Activated naive CD8-positive, alpha-beta T cell treated with anti-CD3 and anti-CD28 coated beads, Interleukin-2, amount 50 U/mL, for 24 hours (primary cell): ENCODE data around the gene IL15RA.
"Not testable (repeated sequence)": the region's sequence is repeated elsewhere in the genome, so short reads cannot be mapped to it uniquely, and the experiment has no call there.

Source experiments
- ATAC-seq: fragments of 150-1000 bp; cut with Tn5 transposase; one replicate; pipeline ENCODE4 v1.10.0; 2021
- DNase-seq: peaks from one replicate; pipeline ENCODE4 v3.0.0; 2021
- H3K27ac Mint-ChIP-seq: one replicate; pipeline ENCODE4 v1.8.0; 2021; ENCODE audit warnings: mild to moderate bottlenecking, mixed read lengths
- H3K27me3 Mint-ChIP-seq: one replicate; pipeline ENCODE4 v1.8.0; 2021; ENCODE audit warnings: mixed read lengths
- H3K36me3 Mint-ChIP-seq: one replicate; pipeline ENCODE4 v1.8.0; 2021; ENCODE audit warnings: low read depth, mixed read lengths
- H3K4me1 Mint-ChIP-seq: one replicate; pipeline ENCODE4 v1.8.0; 2021; ENCODE audit warnings: mixed read lengths
- H3K4me3 Mint-ChIP-seq: one replicate; pipeline ENCODE4 v1.8.0; 2021; ENCODE audit warnings: mild to moderate bottlenecking, moderate library complexity, mixed read lengths
- H3K9me3 Mint-ChIP-seq: one replicate; pipeline ENCODE4 v1.8.0; 2021; ENCODE audit warnings: mixed read lengths

IL15RA gene

GRCh38 chr10:5921746-5922145 lies 55.6 kb downstream of the IL15RA start:
- peaks cover 55% of the 10 kb centered on the region for H3K36me3 Mint-ChIP-seq
- no peaks in the 10 kb centered on the region for H3K27me3 Mint-ChIP-seq
- no peaks in the 10 kb centered on the region for H3K9me3 Mint-ChIP-seq
- no peak for DNase-seq
- H3K4me1 Mint-ChIP-seq = peaks cover 2% of the 10 kb centered on the region
- ATAC-seq = no peak
- no peak overlapping the region for H3K4me3 Mint-ChIP-seq
- H3K27ac Mint-ChIP-seq = no peak overlapping the region

GRCh38 chr10:5919568-5919967 lies 57.8 kb downstream of the IL15RA start:
- ATAC-seq (no peak), DNase-seq (no peak)
- H3K27ac Mint-ChIP-seq = no peak overlapping the region
- peaks cover 2% of the 10 kb centered on the region for H3K4me1 Mint-ChIP-seq
- no peaks in the 10 kb centered on the region for H3K27me3 Mint-ChIP-seq
- peaks cover 55% of the 10 kb centered on the region for H3K36me3 Mint-ChIP-seq
- H3K4me3 Mint-ChIP-seq = no peak overlapping the region
- H3K9me3 Mint-ChIP-seq = no peaks in the 10 kb centered on the region

- H3K9me3 Mint-ChIP-seq = no peaks in the 10 kb centered on the region
- no peak overlapping the region for H3K27ac Mint-ChIP-seq
Measured at GRCh38 chr10:5918763-5919162, 58.6 kb downstream of the IL15RA start.

GRCh38 chr10:5917305-5917704 lies 60.0 kb downstream of the IL15RA start:
- Mint-ChIP-seq H3K9me3 (no peaks in the 10 kb centered on the region), H3K27me3 (no peaks in the 10 kb centered on the region), H3K27ac (no peak overlapping the region), H3K4me1 (peaks cover 2% of the 10 kb centered on the region), H3K4me3 (no peak overlapping the region), H3K36me3 (peaks cover 57% of the 10 kb centered on the region)
- ATAC-seq (no peak), DNase-seq (no peak)

More at GRCh38 chr10:5918763-5919162, 58.6 kb downstream of the IL15RA start:
- Mint-ChIP-seq H3K4me1 (peaks cover 2% of the 10 kb centered on the region), H3K4me3 (no peak overlapping the region), H3K27me3 (no peaks in the 10 kb centered on the region), H3K36me3 (peaks cover 53% of the 10 kb centered on the region)
- no peak for ATAC-seq
- DNase-seq = no peak

GRCh38 chr10:5915451-5915850 lies 61.9 kb downstream of the IL15RA start:
- Mint-ChIP-seq H3K4me1 (no peaks in the 10 kb centered on the region), H3K27me3 (no peaks in the 10 kb centered on the region), H3K9me3 (no peaks in the 10 kb centered on the region), H3K4me3 (no peak overlapping the region), H3K36me3 (peaks cover 51% of the 10 kb centered on the region), H3K27ac (no peak overlapping the region)
- ATAC-seq (no peak), DNase-seq (no peak)

GRCh38 chr10:5913736-5914135 lies 63.6 kb downstream of the IL15RA start:
- ATAC-seq (no peak), DNase-seq (no peak)
- H3K4me1 Mint-ChIP-seq = no peaks in the 10 kb centered on the region
- H3K27ac Mint-ChIP-seq = no peak overlapping the region
- H3K9me3 Mint-ChIP-seq = no peaks in the 10 kb centered on the region
- H3K27me3 Mint-ChIP-seq = no peaks in the 10 kb centered on the region
- peaks cover 51% of the 10 kb centered on the region for H3K36me3 Mint-ChIP-seq
- H3K4me3 Mint-ChIP-seq = no peak overlapping the region

GRCh38 chr10:5911670-5912069 lies 65.7 kb downstream of the IL15RA start:
- Mint-ChIP-seq H3K27ac (no peak overlapping the region), H3K4me1 (peaks cover under 1% of the 10 kb centered on the region), H3K9me3 (no peaks in the 10 kb centered on the region), H3K36me3 (peaks cover 44% of the 10 kb centered on the region), H3K4me3 (no peak overlapping the region), H3K27me3 (no peaks in the 10 kb centered on the region)
- DNase-seq = no peak
- no peak for ATAC-seq

GRCh38 chr10:5910323-5911100 lies 66.8 kb downstream of the IL15RA start:
- Mint-ChIP-seq H3K4me1 (peaks cover 4% of the 10 kb centered on the region), H3K4me3 (no peak overlapping the region), H3K36me3 (peaks cover 44% of the 10 kb centered on the region), H3K27me3 (no peaks in the 10 kb centered on the region), H3K9me3 (no peaks in the 10 kb centered on the region), H3K27ac (no peak overlapping the region)
- DNase-seq (no peak), ATAC-seq (no peak)

- not testable (repeated sequence) for ATAC-seq, H3K27me3 Mint-ChIP-seq, H3K27ac Mint-ChIP-seq, H3K4me3 Mint-ChIP-seq, H3K9me3 Mint-ChIP-seq, DNase-seq
- Mint-ChIP-seq H3K4me1 (peaks cover 10% of the 10 kb centered on the region), H3K36me3 (peaks cover 42% of the 10 kb centered on the region)
Measured at GRCh38 chr10:5908676-5909075, 68.7 kb downstream of the IL15RA start.

GRCh38 chr10:5906651-5907050 lies 70.7 kb downstream of the IL15RA start:
- peaks cover 39% of the 10 kb centered on the region for H3K36me3 Mint-ChIP-seq
- H3K27me3 Mint-ChIP-seq = no peaks in the 10 kb centered on the region
- no peak for DNase-seq
- peak overlapping the region; percentile 5 for H3K27ac Mint-ChIP-seq
- H3K4me1 Mint-ChIP-seq = peaks cover 15% of the 10 kb centered on the region
- H3K9me3 Mint-ChIP-seq = no peaks in the 10 kb centered on the region
- ATAC-seq = no peak
- H3K4me3 Mint-ChIP-seq = no peak overlapping the region

- H3K27me3 Mint-ChIP-seq = no peaks in the 10 kb centered on the region
Measured at GRCh38 chr10:5905854-5906507, 71.4 kb downstream of the IL15RA start.

GRCh38 chr10:5904227-5904626 lies 73.1 kb downstream of the IL15RA start:
- DNase-seq (no peak), ATAC-seq (peak; percentile 59)
- Mint-ChIP-seq H3K4me3 (no peak overlapping the region), H3K27ac (peak overlapping the region; percentile 39), H3K27me3 (no peaks in the 10 kb centered on the region), H3K9me3 (no peaks in the 10 kb centered on the region), H3K36me3 (peaks cover 28% of the 10 kb centered on the region), H3K4me1 (peaks cover 15% of the 10 kb centered on the region)

More at GRCh38 chr10:5905854-5906507, 71.4 kb downstream of the IL15RA start:
- Mint-ChIP-seq H3K36me3 (peaks cover 37% of the 10 kb centered on the region), H3K9me3 (no peaks in the 10 kb centered on the region), H3K27ac (no peak overlapping the region), H3K4me1 (peaks cover 15% of the 10 kb centered on the region), H3K4me3 (no peak overlapping the region)
- ATAC-seq (no peak), DNase-seq (no peak)

GRCh38 chr10:5903563-5903962 lies 73.8 kb downstream of the IL15RA start:
- ATAC-seq (no peak), DNase-seq (no peak)
- no peaks in the 10 kb centered on the region for H3K9me3 Mint-ChIP-seq
- peaks cover 15% of the 10 kb centered on the region for H3K4me1 Mint-ChIP-seq
- no peaks in the 10 kb centered on the region for H3K27me3 Mint-ChIP-seq
- H3K27ac Mint-ChIP-seq = no peak overlapping the region
- H3K36me3 Mint-ChIP-seq = peaks cover 22% of the 10 kb centered on the region
- H3K4me3 Mint-ChIP-seq = no peak overlapping the region

GRCh38 chr10:5902511-5903274 lies 74.7 kb downstream of the IL15RA start:
- Mint-ChIP-seq H3K27ac (no peak overlapping the region), H3K27me3 (no peaks in the 10 kb centered on the region), H3K4me1 (peaks cover 15% of the 10 kb centered on the region), H3K9me3 (no peaks in the 10 kb centered on the region), H3K36me3 (peaks cover 25% of the 10 kb centered on the region), H3K4me3 (no peak overlapping the region)
- no peak for DNase-seq
- ATAC-seq = no peak
